22Rv1 (cell line): Measurements from ENCODE around the gene DCTN1.

Source experiments
- ZFX ChIP-seq: fragments of 450-650 bp; IDR thresholded peaks from 2 replicates; pipeline ENCODE4 v1.6.1; 2017; ENCODE audit warnings: antibody characterized with exemption, borderline replicate concordance
- TF ChIP-seq, protein P1 (sequence below): fragments of 450-650 bp; IDR thresholded peaks from 2 replicates; pipeline ENCODE4 v1.5.1; 2017; ENCODE audit warnings: mild to moderate bottlenecking

DNA sequence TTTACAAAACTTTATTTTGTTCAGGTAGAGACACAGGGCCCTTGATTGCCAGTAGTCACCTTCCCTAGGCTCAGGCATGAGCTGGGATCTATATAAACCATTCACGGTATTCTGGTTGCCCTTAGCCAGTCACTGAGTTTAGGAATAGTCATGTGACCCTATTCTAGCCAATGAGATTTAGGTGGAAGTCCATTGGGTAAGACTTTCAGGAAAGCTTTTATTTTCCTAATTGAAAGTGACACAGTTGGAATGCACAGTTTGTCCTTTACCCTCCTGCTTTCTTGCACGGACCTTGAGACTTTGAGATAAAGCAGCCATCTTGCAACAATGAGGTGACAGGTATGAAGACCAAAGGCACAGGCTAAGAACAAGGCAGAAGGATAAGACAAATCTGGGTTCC, 58.4 kb downstream of the DCTN1 start:
- TF ChIP-seq, protein P1, sequence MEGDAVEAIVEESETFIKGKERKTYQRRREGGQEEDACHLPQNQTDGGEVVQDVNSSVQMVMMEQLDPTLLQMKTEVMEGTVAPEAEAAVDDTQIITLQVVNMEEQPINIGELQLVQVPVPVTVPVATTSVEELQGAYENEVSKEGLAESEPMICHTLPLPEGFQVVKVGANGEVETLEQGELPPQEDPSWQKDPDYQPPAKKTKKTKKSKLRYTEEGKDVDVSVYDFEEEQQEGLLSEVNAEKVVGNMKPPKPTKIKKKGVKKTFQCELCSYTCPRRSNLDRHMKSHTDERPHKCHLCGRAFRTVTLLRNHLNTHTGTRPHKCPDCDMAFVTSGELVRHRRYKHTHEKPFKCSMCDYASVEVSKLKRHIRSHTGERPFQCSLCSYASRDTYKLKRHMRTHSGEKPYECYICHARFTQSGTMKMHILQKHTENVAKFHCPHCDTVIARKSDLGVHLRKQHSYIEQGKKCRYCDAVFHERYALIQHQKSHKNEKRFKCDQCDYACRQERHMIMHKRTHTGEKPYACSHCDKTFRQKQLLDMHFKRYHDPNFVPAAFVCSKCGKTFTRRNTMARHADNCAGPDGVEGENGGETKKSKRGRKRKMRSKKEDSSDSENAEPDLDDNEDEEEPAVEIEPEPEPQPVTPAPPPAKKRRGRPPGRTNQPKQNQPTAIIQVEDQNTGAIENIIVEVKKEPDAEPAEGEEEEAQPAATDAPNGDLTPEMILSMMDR: no peak
- no peak for TF ChIP-seq ZFX
